A172 (cell line): ENCODE results near the gene PSMD14. TPM values are rescaled to one million over a fixed set of nuclear protein-coding genes. Genes with fewer than 3 reads are reported as not detected.
A peak's percentile ranks its signal among the peaks of the same experiment; 100 is the strongest.
"Not testable (repeated sequence)": the region's sequence is repeated elsewhere in the genome, so short reads cannot be mapped to it uniquely, and the experiment has no call there.

Source experiments
- DNase-seq: peaks from one replicate; pipeline ENCODE4 v3.0.0-alpha.2; 2015; ENCODE audit warnings: low spot score
- total RNA-seq: library from RNA; depleted of rRNA; stranded (reverse); fragments of >200 nt; shearing (Covaris generic); gene quantifications from 2 replicates; pipeline ENCODE4 v1.2.3, GENCODE V29; 2014

The PSMD14 gene
- total RNA-seq, 1 experiment from 2014 or later, result 319 TPM

GRCh38 chr2:161335626-161336025, 27.4 kb downstream of the PSMD14 start:
- DNase-seq, result no peak

DNA sequence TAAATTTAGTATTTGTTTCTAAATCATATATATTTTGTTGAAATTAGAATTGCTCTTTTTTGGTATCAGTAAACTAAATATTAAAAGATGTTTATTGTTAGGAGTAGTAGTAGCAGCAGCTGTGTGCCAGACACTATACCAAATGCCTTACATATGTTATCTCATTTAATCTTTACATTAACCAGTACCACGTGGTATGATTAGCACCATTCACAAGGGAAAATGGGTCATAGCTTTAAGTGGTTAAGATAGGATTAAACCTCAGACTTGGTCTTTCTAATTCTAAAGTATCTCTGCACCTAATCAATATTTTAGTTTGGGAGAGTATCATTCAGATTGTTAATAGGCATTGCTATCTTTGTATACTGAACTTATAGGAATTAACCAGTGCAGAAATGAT, 29.0 kb downstream of the PSMD14 start:
- no peak for DNase-seq

GRCh38 chr2:161339532-161339931, 31.3 kb downstream of the PSMD14 start:
- not testable (repeated sequence) for DNase-seq

- DNase-seq, result not testable (repeated sequence)
Measured at GRCh38 chr2:161340930-161341413, 32.7 kb downstream of the PSMD14 start.

- no peak for DNase-seq
Measured at GRCh38 chr2:161343235-161343634, 35.0 kb downstream of the PSMD14 start.

- no peak for DNase-seq
Measured at GRCh38 chr2:161344692-161345091, 36.5 kb downstream of the PSMD14 start.

GRCh38 chr2:161351678-161352077, 43.5 kb downstream of the PSMD14 start:
- no peak for DNase-seq

DNA sequence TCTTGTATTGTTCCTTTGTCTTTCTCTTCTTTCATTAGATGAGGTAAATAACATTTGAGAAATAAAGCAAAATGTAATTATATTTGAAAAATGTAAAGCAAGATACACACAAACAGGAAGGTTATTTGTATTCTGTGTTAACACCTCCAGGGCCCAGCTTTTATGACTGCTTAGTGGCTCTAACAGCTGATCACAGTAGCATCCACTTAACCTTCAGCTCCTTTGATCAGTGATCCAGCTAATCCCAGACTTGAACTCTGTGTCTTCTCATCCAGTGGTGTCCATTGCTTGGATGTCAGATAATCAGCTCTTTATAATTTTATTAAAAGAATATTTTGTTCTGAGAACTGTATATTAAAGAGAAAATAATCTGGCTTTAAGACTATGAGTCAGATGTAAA, 44.5 kb downstream of the PSMD14 start:
- no peak for DNase-seq

- DNase-seq, result no peak
Measured at GRCh38 chr2:161353543-161353942, 45.3 kb downstream of the PSMD14 start.

GRCh38 chr2:161354106-161354505, 45.9 kb downstream of the PSMD14 start:
- no peak for DNase-seq

- DNase-seq, result no peak
Measured at GRCh38 chr2:161355106-161355505, 46.9 kb downstream of the PSMD14 start.

- DNase-seq, result no peak
Measured at GRCh38 chr2:161355983-161356382, 47.8 kb downstream of the PSMD14 start.

GRCh38 chr2:161357097-161357496, 48.9 kb downstream of the PSMD14 start:
- DNase-seq, result no peak

DNA sequence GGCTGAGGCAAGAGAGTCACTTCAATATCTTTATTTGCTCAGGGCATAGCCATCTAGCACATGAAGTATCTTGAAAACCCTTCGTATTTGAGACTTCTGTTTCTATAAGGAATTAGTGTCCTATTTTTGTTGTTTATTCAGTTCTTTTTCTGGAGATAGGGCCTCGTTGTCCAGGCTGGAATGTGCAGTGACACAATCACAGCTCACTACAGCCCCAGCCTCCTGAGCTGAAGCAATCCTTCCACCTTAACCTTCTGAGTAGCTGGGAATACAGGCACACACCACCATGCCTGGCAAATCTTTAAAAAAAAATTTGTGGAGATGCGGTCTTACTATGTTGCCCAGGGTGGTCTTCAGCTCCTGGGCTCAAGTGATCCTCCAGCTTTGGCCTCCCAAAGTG, 50.6 kb downstream of the PSMD14 start:
- no peak for DNase-seq

- peak; percentile 13 for DNase-seq
Measured at GRCh38 chr2:161360095-161360654, 52.0 kb downstream of the PSMD14 start.

DNA sequence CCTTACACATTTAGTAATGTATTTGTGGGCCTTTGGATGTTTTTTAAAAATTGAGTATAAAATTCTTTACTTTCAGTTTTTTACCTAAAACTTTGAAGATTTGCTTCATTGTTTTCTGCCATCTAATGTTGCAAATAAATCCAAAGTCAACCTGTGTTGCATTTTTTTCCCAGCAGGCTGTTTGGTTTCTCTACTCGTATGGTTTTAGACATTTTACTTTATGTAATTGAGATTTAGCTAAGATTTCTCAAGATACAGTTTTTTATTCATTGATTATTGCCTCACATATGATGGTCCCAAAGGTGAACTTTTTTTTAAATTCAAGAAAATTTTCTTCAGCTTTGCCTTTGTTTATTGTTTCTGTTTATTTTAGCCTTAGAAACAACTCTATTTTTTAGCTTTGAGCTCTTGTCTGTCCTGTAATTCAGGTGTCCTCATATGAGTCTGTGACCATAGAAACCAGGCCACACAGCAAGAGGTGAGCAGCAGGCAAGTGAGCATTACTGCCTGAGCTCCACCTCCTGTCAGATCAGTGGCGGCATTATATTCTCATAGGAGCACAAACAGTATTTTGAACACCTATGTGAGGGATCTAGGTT, 54.4 kb downstream of the PSMD14 start:
- no peak for DNase-seq

DNA sequence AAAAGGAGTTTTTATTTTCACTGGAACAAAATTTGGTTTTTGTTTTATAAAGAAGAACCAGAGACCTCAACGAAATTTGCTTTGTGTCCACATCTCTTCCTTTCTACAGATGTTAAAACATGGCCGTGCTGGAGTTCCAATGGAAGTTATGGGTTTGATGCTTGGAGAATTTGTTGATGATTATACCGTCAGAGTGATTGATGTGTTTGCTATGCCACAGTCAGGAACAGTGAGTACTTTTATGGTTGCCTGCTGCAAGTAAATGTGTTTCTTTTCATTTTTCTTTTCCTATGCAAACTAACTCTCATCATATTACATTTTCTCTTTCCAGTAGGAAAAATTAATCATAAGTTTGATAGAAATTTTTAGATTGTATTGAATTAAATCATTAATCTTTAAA, 59.5 kb downstream of the PSMD14 start:
- no peak for DNase-seq

DNA sequence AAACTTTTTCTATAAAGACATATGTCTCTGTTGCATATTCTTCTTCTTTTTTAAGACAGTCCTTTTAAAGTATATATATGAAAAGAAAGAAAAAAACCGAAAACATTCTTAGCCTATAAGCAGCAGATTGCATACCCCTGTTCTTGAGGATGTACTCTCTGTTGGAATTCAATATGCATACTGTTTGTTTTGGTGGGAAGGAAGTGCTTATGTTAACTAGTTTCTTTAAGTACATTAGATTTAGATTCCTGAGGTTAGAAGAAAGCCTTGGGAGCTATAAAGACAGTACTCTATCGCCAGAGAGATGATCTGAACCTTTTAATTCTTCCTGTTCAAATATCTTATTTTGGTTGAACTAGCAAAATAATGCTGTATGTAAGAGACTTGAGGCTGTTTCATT, 61.1 kb downstream of the PSMD14 start:
- no peak for DNase-seq

DNA sequence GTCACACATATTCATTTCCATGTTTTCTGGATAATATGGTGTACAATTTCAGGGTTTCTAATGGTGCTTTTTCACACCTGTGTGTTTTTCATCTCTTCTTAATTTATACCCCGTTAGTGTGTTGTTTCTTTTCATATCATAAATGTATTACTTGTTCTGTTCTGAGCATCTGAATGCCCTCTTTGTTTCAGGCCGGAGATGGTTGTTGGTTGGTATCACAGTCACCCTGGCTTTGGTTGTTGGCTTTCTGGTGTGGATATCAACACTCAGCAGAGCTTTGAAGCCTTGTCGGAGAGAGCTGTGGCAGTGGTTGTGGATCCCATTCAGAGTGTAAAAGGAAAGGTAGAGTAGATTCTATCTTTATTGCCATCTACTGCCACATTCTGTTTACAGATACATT, 62.8 kb downstream of the PSMD14 start:
- DNase-seq, result no peak

DNA sequence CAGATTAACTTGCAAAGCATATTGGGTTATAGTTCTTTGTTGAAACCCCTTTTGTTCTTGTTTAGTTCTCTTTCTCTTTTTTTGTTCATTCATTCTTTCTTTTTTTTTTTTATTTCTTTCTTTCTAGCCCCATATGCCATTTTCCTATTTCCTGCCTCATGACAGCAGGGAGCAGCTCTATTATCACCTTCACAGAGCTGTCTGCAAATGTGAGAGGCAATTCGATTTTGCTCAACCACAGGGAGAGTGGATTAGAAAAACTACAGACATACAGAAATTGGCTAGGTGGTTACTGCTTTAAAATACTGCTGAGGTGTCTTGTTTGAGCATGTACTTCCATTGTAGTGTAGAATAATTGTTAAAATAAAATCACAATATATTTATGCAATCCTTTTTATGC, 63.6 kb downstream of the PSMD14 start:
- no peak for DNase-seq

DNA sequence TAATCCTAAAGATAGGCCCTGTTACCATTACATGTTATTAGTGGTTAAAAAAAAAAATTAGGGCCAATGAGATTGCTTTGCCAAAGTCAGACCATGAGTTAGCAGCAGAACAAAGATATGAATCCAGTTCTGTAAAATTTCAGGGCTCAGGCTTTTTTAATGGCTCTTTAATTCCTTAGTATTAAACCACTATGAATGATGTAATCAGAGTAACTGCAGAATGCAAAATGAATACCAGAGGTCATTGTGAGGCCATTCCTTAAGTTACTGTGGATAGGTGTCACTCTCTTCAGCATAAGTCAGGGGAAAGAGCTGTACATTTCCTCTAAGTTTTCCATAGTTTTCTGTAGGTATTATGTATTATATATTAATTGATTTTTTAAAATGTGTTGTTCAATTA, 65.7 kb downstream of the PSMD14 start:
- DNase-seq, result no peak

DNA sequence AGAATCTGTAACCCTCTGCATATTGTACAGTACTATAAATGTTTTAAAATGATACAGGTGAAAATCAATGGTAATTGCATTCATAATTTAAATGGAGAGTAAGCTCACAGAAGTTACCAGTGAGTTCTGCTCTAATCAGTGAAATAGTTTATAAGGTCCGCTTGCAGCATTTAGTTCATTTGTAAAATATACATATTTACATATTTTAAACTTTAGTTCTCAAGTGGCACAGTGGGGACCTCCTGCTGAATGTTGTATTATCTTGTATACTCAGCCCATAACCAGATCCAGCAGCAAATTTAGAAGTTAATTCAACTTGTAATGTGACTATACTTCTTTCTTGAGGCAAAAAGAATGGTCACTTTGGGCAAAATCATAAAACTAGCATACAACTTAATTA, 66.2 kb downstream of the PSMD14 start:
- no peak for DNase-seq

DNA sequence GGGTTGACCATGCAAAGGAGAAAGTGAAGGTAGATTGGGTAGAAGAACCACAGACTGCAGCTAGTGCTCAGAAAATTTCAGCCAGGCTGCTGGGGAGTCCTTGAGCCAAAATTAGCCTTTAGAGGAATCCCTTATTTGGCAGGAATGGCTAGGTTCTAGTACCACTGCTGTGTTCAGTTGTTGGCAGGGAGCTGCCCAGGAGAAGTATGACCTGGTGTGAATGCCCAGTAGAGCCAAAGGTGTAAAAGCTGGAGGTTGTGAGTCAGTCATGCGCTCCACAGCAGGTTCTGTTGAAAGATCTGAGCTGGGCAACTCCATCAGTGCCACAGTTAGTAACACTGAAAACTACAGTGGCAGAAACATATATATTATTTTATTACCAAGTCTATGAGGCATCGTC, 71.5 kb downstream of the PSMD14 start:
- DNase-seq, result no peak

GRCh38 chr2:161381546-161381945, 73.3 kb downstream of the PSMD14 start:
- DNase-seq, result no peak
